ENCODE data around the gene TIGD2. TPM values are rescaled to one million over a fixed set of nuclear protein-coding genes. Genes with fewer than 3 reads are reported as not detected.

TIGD2 gene
- total and polyA plus RNA-seq, 2 of the 13 experiments (the other 11 are each of a cell fraction or from before 2014, with no cell fraction given): 3.1 to 15.5 TPM

GRCh38 chr4:89111833-89112563 is 665 bp downstream of the TIGD2 start (continued):
- TF ChIP-seq IKZF5 (CRISPR knock-in tag; IDR thresholded peaks at IDR 0.05): peak; percentile 100
- TF ChIP-seq ATF1 (CRISPR knock-in tag; IDR thresholded peaks at IDR 0.05): peak; percentile 3; the same call in 1 of the 2 replicates
- peak; percentile 77; the same call in 1 of the 2 replicates for TF ChIP-seq SIX4 (CRISPR knock-in tag; IDR thresholded peaks at IDR 0.05)
- TF ChIP-seq EP300 (IDR thresholded peaks at IDR 0.05; ENCODE audit: low read depth in 2 of 2, low read length in 2 of 2): peak; percentile 78 to 85
- peak; percentile 79 for TF ChIP-seq EP300 (CRISPR knock-in tag; IDR thresholded peaks at IDR 0.05; ENCODE audit: borderline replicate concordance)
- TF ChIP-seq PATZ1 (CRISPR knock-in tag; IDR thresholded peaks at IDR 0.05): peak; percentile 68
- TF ChIP-seq THYN1 (CRISPR knock-in tag; IDR thresholded peaks at IDR 0.05; ENCODE audit: borderline replicate concordance, low read depth): no peak
- peak; percentile 64; the same call in 1 of the 2 replicates for TF ChIP-seq ETV5 (CRISPR knock-in tag; IDR thresholded peaks at IDR 0.05; ENCODE audit: borderline replicate concordance)
- TF ChIP-seq KAT8 (CRISPR knock-in tag; IDR thresholded peaks at IDR 0.05): peak; percentile 71
- no peak for TF ChIP-seq MYNN (CRISPR knock-in tag; IDR thresholded peaks at IDR 0.05; ENCODE audit: low read depth)
- peak; percentile 65; the same call in 1 of the 2 replicates for TF ChIP-seq KDM6A (CRISPR knock-in tag; IDR thresholded peaks at IDR 0.05; ENCODE audit: low read depth)
- no peak for TF ChIP-seq RBM39 (IDR thresholded peaks at IDR 0.05; ENCODE audit: low read depth, low read length, poor library complexity, severe bottlenecking)
- no peak for TF ChIP-seq NFIB (CRISPR knock-in tag; IDR thresholded peaks at IDR 0.05; ENCODE audit: borderline replicate concordance)
- no peak for TF ChIP-seq ATM (IDR thresholded peaks at IDR 0.05; ENCODE audit: borderline replicate concordance)
- TF ChIP-seq SALL1 (CRISPR knock-in tag; IDR thresholded peaks at IDR 0.05): peak; percentile 82
- peak; percentile 76; the same call in 1 of the 2 replicates for TF ChIP-seq ZBTB25 (CRISPR knock-in tag; IDR thresholded peaks at IDR 0.05)
- no peak for TF ChIP-seq ZNF687 (CRISPR knock-in tag; IDR thresholded peaks at IDR 0.05)
- TF ChIP-seq ZFX (CRISPR knock-in tag; IDR thresholded peaks at IDR 0.05; ENCODE audit: low read depth): no peak
- peak; percentile 80; the same call in 1 of the 2 replicates for TF ChIP-seq HBP1 (CRISPR knock-in tag; IDR thresholded peaks at IDR 0.05; ENCODE audit: low read depth)

Measured in HepG2 (cell line).